Naive thymus-derived CD4-positive, alpha-beta T cell (primary cell): ENCODE measurements around the gene TMA7. TPM values are rescaled to one million over a fixed set of nuclear protein-coding genes. Genes with fewer than 3 reads are reported as not detected.

Experiments used
- ATAC-seq: fragments of 150-1000 bp; cut with Tn5 transposase; 2 replicates; pipeline ENCODE4 v1.10.0; 2021; ENCODE audit warnings: mild to moderate bottlenecking, moderate library complexity
- CTCF ChIA-PET: fragments of 350-600 bp; sonication (Branson Sonifier 250); formaldehyde crosslinking; loops from one replicate; lab custom pipeline; 2021; ENCODE audit warnings: antibody characterized with exemption; lab: Charles Lee
- POLR2A ChIA-PET: fragments of 350-600 bp; sonication (Branson Sonifier 250); formaldehyde crosslinking; loops from one replicate; lab custom pipeline; 2021; ENCODE audit warnings: antibody characterized with exemption, inconsistent platforms; lab: Charles Lee
- DNase-seq, 9 donors: peaks; one replicate each; pipeline versions ENCODE4 v3.0.0 to v3.0.0-alpha.2; 2020 to 2022; ENCODE audit warnings: mixed read lengths in 1 of 9
- H3K27ac ChIP-seq: one replicate; pipeline ENCODE4 v1.7.0; 2013; ENCODE audit warnings: mild to moderate bottlenecking, low read depth, low read length, moderate library complexity
- H3K27me3 ChIP-seq, 2 donors: one replicate each; pipeline ENCODE4 v1.7.0; 2013; ENCODE audit warnings: low read length in 2 of 2, mild to moderate bottlenecking in 2 of 2, moderate library complexity in 2 of 2; ENCODE audit not compliant: control insufficient read depth in 2 of 2, insufficient read depth in 2 of 2
- H3K36me3 ChIP-seq, 3 experiments: 1 replicate in 2 of 3; 2 replicates in 1 of 3; pipeline ENCODE4 v1.7.0; 2013; ENCODE audit warnings: low read length in 3 of 3, mild to moderate bottlenecking in 3 of 3, moderate library complexity in 1 of 3; ENCODE audit not compliant: insufficient read depth in 3 of 3, control insufficient read depth in 2 of 3
- H3K4me1 ChIP-seq, 2 donors: one replicate each; pipeline ENCODE4 v1.7.0; 2013; ENCODE audit warnings: low read length in 2 of 2, mild to moderate bottlenecking in 2 of 2, moderate library complexity in 1 of 2; ENCODE audit not compliant: control insufficient read depth in 2 of 2, insufficient read depth in 2 of 2
- H3K4me3 ChIP-seq: 2 replicates; pipeline ENCODE4 v1.7.0; 2013; ENCODE audit warnings: mild to moderate bottlenecking, low read length
- H3K9me3 ChIP-seq, 3 experiments: 1 replicate in 2 of 3; 2 replicates in 1 of 3; pipeline ENCODE4 v1.7.0; 2013; ENCODE audit warnings: low read length in 3 of 3; ENCODE audit not compliant: control insufficient read depth in 2 of 3
- H3K27ac Mint-ChIP-seq, 9 donors: one replicate each; pipeline ENCODE4 v1.8.0; 2020 to 2022; ENCODE audit warnings: mixed read lengths in 9 of 9, mild to moderate bottlenecking in 8 of 9, moderate library complexity in 5 of 9, inconsistent platforms in 2 of 9
- H3K27me3 Mint-ChIP-seq, 5 donors: one replicate each; pipeline ENCODE4 v1.8.0; 2021 to 2022; ENCODE audit warnings: mixed read lengths in 5 of 5, mild to moderate bottlenecking in 1 of 5
- H3K36me3 Mint-ChIP-seq, 5 donors: one replicate each; pipeline ENCODE4 v1.8.0; 2020 to 2022; ENCODE audit warnings: mixed read lengths in 5 of 5, mild to moderate bottlenecking in 3 of 5, inconsistent platforms in 1 of 5
- H3K4me1 Mint-ChIP-seq, 7 donors: one replicate each; pipeline ENCODE4 v1.8.0; 2020 to 2022; ENCODE audit warnings: mixed read lengths in 7 of 7, mild to moderate bottlenecking in 3 of 7, inconsistent platforms in 1 of 7
- H3K4me3 Mint-ChIP-seq, 10 donors: one replicate each; pipeline ENCODE4 v1.8.0; 2020 to 2022; ENCODE audit warnings: mild to moderate bottlenecking in 10 of 10, mixed read lengths in 10 of 10, moderate library complexity in 6 of 10, inconsistent platforms in 2 of 10
- H3K9me3 Mint-ChIP-seq, 11 donors: one replicate each; pipeline ENCODE4 v1.8.0; 2020 to 2022; ENCODE audit warnings: mixed read lengths in 11 of 11, mild to moderate bottlenecking in 4 of 11, inconsistent platforms in 1 of 11, moderate library complexity in 1 of 11
- intact Hi-C, 2 donors: fragments of 100-400 bp; cut with micrococcal nuclease; formaldehyde crosslinking; loops; one replicate each; pipeline ENCODE4 v1.15.1; 2023
- polyA plus RNA-seq, 2 donors: library from polyadenylated mRNA; unstranded; fragments of 300-500 nt; fragmentation: Illumina TruSeq; gene quantifications; one replicate each; pipeline ENCODE4 v1.2.3, GENCODE V29; 2021
- total RNA-seq, 6 experiments: library from RNA in 5 of 6; stranded (reverse) in 5 of 6; gene quantifications; 1 replicate in 5 of 6; 2 replicates in 1 of 6; pipeline ENCODE4 v1.2.3 and lab custom pipeline; 2021 to 2026

TMA7 gene
- total and polyA plus RNA-seq, 7 experiments from 2014 or later = 193 to 752 (median 269) TPM

DNA sequence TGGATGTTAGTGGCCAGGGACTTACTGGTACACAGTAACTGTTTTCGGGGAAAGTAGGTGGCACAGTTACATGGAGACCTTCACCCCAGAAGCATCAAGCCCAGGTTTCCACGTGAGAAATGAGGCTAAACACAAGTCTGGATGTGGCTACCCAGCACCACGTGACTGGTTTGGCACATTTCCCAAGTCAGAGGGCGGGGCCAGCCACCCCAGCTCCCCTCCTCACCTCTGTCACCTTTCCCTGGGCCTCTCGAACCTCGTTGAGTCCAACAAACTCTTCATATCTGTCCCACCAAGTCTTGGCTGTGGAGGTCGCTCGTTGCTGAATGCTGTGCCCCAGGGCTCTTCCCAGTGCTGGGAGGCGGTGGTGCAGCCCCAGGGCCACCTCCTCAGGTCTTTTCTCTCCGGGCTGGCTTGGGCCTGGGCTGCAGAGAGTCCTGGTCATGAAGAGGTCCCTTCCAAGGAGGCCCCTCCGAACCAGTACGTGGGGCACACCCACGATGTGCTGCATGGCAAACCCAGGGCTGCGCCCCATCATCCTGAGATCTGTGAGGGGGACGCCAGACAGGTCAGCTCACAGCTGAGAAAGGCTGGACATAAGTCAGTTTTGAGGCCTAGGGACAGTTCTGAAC is 5.3 kb upstream of the TMA7 start:
- H3K36me3 ChIP-seq = peaks cover 0 to 34% (median 3%) of the 10 kb centered on the region in 3 experiments
- no peak overlapping the region for H3K27ac ChIP-seq
- Mint-ChIP-seq H3K4me3 (no peak overlapping the region), H3K4me1 (peaks cover 7 to 40% (median 15%) of the 10 kb centered on the region in 7 donors), H3K36me3 (peaks cover 0 to 12% (median 0%) of the 10 kb centered on the region in 5 donors), H3K9me3 (peaks cover 0 to 2% (median 0%) of the 10 kb centered on the region in 11 donors), H3K27me3 (peaks cover 0 to 12% (median 0%) of the 10 kb centered on the region in 5 donors), H3K27ac (peak overlapping the region in 2 of 9 donors; percentile 16 to 42)
- DNase-seq (no peak), ATAC-seq (no peak)
- POLR2A ChIA-PET = interaction anchor here (1.0 to 3.4 kb wide), 5 partner anchors 11 to 84 kb away, joined by 4 to 17 read pairs (median 12); no protein-coding TSS in a partner anchor
- intact Hi-C loops = no loop called here
- no peaks in the 10 kb centered on the region for H3K27me3 ChIP-seq
- H3K4me1 ChIP-seq = peaks cover 13 to 26% of the 10 kb centered on the region in 2 donors
- CTCF ChIA-PET = interaction anchor here (0.7 to 7.8 kb wide), 11 partner anchors 12 to 167 kb away, joined by 3 to 115 read pairs (median 8); partner anchors contain the start of gene ATRIP
- no peak overlapping the region for H3K4me3 ChIP-seq
- H3K9me3 ChIP-seq = no peaks in the 10 kb centered on the region

DNA sequence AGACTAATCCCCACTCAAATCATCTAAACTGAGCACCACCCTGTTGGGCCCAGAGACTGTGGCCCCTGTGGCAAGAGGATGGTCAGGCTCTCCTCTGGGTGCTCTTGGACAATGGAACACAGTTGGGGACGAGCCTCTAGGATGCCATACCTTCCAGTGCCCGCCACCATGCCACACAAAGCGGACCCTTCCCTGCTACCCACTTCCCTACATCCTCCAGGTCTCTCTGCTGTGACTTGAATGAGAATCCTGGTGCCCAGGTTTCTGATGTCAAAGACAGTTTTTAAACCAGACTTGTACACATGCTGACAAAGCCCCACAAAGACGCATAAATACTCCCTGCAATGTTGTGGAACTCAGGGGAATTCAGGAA is 4.8 kb upstream of the TMA7 start:
- Histone ChIP-seq H3K4me1 (peaks cover 10 to 21% of the 10 kb centered on the region in 2 donors), H3K27ac (no peak overlapping the region), H3K36me3 (peaks cover 0 to 34% (median 3%) of the 10 kb centered on the region in 3 experiments), H3K4me3 (no peak overlapping the region), H3K9me3 (no peaks in the 10 kb centered on the region), H3K27me3 (no peaks in the 10 kb centered on the region)
- ChIA-PET CTCF (interaction anchor here (0.7 to 7.8 kb wide), 24 partner anchors 8 to 252 kb away, joined by 3 to 115 read pairs (median 10); partner anchors contain the start of genes ATRIP, SHISA5 and ZNF589), POLR2A (interaction anchor here (0.6 to 3.4 kb wide), 6 partner anchors 10 to 166 kb away, joined by 4 to 19 read pairs (median 13); no protein-coding TSS in a partner anchor)
- Mint-ChIP-seq H3K36me3 (peaks cover 0 to 14% (median 0%) of the 10 kb centered on the region in 5 donors), H3K9me3 (peaks cover 0 to 2% (median 0%) of the 10 kb centered on the region in 11 donors), H3K27ac (peak overlapping the region in 4 of 9 donors; percentile 9 to 81 (median 56)), H3K27me3 (peaks cover 0 to 7% (median 0%) of the 10 kb centered on the region in 5 donors), H3K4me3 (no peak overlapping the region), H3K4me1 (peaks cover 12 to 45% (median 19%) of the 10 kb centered on the region in 7 donors)
- DNase-seq (no peak), ATAC-seq (no peak)
- intact Hi-C loops = no loop called here

DNA sequence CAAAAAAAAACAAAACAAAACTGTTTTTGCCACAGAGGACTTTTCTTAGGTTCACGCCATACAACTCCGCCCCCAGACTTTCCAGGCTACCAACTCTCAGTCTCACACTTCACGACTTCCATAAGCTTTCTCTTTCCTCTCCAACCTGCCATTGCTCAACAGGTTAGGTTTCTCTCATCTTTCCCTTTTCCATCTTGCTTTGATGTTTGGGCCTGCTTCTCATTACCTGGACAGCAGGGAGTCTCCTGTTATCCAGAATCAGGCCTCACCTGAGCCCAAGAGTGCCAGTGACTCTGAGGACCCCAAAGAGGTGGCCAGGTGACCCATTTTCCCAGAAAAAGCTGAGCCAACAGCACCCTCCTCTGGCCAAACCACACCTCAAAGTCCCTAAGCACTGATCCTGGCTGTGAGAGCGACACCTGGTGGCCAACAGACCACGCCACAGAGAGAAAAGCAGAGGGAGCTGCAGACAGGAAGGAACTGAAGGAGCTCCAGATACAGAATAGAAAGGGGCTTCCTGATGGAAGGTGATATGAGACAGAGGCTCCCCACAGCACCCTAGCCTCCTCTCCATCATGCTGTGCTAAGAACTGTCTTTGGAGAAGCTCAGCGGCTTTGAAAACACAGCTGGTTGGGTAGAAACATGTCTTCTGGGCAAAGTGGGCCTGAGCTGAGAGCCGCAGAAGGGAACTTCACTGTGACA is 4.1 kb upstream of the TMA7 start:
- no peak overlapping the region for H3K4me3 ChIP-seq
- peaks cover 0 to 34% (median 3%) of the 10 kb centered on the region in 3 experiments for H3K36me3 ChIP-seq
- H3K27ac ChIP-seq = peak overlapping the region; percentile 20
- H3K27me3 ChIP-seq = no peaks in the 10 kb centered on the region
- DNase-seq (peak; percentile 71 to 87 (median 82)), ATAC-seq (peak; percentile 65)
- ChIA-PET CTCF (interaction anchor here (0.5 to 7.8 kb wide), 58 partner anchors 9 to 1047 kb away, joined by 3 to 115 read pairs (median 4); partner anchors contain the start of genes ATRIP, CDC25A, PFKFB4 and SHISA5), POLR2A (interaction anchor here (0.6 to 3.4 kb wide), 18 partner anchors 10 to 173 kb away, joined by 3 to 19 read pairs (median 4); partner anchors contain the start of genes PFKFB4 and SHISA5)
- H3K4me1 Mint-ChIP-seq = peaks cover 14 to 45% (median 22%) of the 10 kb centered on the region in 7 donors
- H3K36me3 Mint-ChIP-seq = peaks cover 0 to 13% (median 0%) of the 10 kb centered on the region in 5 donors
- H3K27me3 Mint-ChIP-seq = peaks cover 0 to 1% (median 0%) of the 10 kb centered on the region in 5 donors
- peaks cover 7 to 17% of the 10 kb centered on the region in 2 donors for H3K4me1 ChIP-seq
- H3K4me3 Mint-ChIP-seq = no peak overlapping the region
- intact Hi-C loops = loop anchor here (1.0 to 2.0 kb wide), 7 partner anchors 21 to 347 kb away; no protein-coding TSS in a partner anchor
- H3K9me3 Mint-ChIP-seq = peaks cover 0 to 4% (median 0%) of the 10 kb centered on the region in 11 donors
- H3K9me3 ChIP-seq = no peaks in the 10 kb centered on the region
- no peak overlapping the region for H3K27ac Mint-ChIP-seq

DNA sequence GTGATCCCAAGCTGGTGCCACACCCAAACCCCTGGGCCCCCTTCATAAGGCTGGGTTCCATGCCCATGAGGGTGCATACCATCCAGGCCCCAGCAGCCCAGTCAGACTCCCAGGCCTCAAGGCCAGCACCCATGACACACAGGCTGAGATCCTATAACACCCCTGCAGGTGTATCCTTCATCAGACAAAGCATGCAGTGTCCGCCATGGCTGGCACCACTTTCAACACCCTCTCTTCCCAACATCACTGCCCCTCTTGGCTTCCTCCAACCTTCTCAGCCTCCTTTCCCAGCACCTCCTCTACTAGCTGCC is 3.6 kb upstream of the TMA7 start:
- Histone ChIP-seq H3K27me3 (no peaks in the 10 kb centered on the region), H3K4me3 (no peak overlapping the region), H3K27ac (peak overlapping the region; percentile 20), H3K4me1 (peaks cover 11 to 18% of the 10 kb centered on the region in 2 donors), H3K9me3 (no peaks in the 10 kb centered on the region), H3K36me3 (peaks cover 0 to 34% (median 3%) of the 10 kb centered on the region in 3 experiments)
- POLR2A ChIA-PET = interaction anchor here (0.7 to 3.4 kb wide), 16 partner anchors 9 to 174 kb away, joined by 3 to 19 read pairs (median 3); partner anchors contain the start of genes PFKFB4 and SHISA5
- Mint-ChIP-seq H3K4me3 (no peak overlapping the region), H3K27ac (no peak overlapping the region), H3K4me1 (peaks cover 16 to 43% (median 24%) of the 10 kb centered on the region in 7 donors), H3K27me3 (no peaks in the 10 kb centered on the region), H3K9me3 (peaks cover 0 to 2% (median 0%) of the 10 kb centered on the region in 11 donors), H3K36me3 (peaks cover 0 to 13% (median 1%) of the 10 kb centered on the region in 5 donors)
- ATAC-seq (no peak), DNase-seq (no peak)
- CTCF ChIA-PET = interaction anchor here (0.5 to 7.8 kb wide), 54 partner anchors 10 to 1047 kb away, joined by 3 to 115 read pairs (median 5); partner anchors contain the start of genes ATRIP, CDC25A, PFKFB4 and SHISA5
- intact Hi-C loops = loop anchor here (1.0 to 2.0 kb wide), 7 partner anchors 22 to 347 kb away; no protein-coding TSS in a partner anchor

DNA sequence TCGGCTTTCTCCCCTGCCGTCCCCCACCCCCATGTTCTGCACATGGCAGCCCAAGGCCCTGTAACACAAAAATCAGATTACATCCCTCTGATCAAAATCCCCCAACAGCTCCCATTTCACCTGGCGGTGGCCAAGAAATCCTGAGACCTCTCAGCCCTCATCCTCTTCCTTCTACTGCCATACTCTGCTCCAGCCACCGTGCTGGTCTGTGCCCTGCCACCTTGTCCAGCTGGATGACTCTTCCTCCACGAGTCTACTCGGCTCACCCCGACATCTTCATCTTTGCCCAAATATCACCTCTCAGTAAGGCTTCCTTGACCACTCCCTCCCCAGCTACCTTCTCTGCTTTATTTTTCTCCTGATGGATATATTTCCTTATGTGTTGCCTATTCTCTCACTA is 3.2 kb upstream of the TMA7 start:
- no peak overlapping the region for H3K27ac ChIP-seq
- intact Hi-C loops = loop anchor here (1.0 to 2.0 kb wide), 7 partner anchors 22 to 348 kb away; no protein-coding TSS in a partner anchor
- peaks cover 0 to 13% (median 4%) of the 10 kb centered on the region in 5 donors for H3K36me3 Mint-ChIP-seq
- ChIA-PET CTCF (interaction anchor here (0.5 to 7.8 kb wide), 39 partner anchors 9 to 446 kb away, joined by 3 to 115 read pairs (median 6); partner anchors contain the start of genes ATRIP, CDC25A, PFKFB4 and SHISA5), POLR2A (interaction anchor here (0.7 to 3.4 kb wide), 12 partner anchors 9 to 174 kb away, joined by 3 to 19 read pairs (median 4); partner anchors contain the start of gene SHISA5)
- no peak overlapping the region for H3K4me3 ChIP-seq
- no peaks in the 10 kb centered on the region for H3K27me3 ChIP-seq
- H3K9me3 ChIP-seq = no peaks in the 10 kb centered on the region
- no peak overlapping the region for H3K27ac Mint-ChIP-seq
- peaks cover 15 to 22% of the 10 kb centered on the region in 2 donors for H3K4me1 ChIP-seq
- peaks cover 0 to 2% (median 0%) of the 10 kb centered on the region in 11 donors for H3K9me3 Mint-ChIP-seq
- peaks cover 0 to 31% (median 5%) of the 10 kb centered on the region in 3 experiments for H3K36me3 ChIP-seq
- no peak overlapping the region for H3K4me3 Mint-ChIP-seq
- peaks cover 16 to 43% (median 29%) of the 10 kb centered on the region in 7 donors for H3K4me1 Mint-ChIP-seq
- no peaks in the 10 kb centered on the region for H3K27me3 Mint-ChIP-seq
- no peak for ATAC-seq
- no peak for DNase-seq
